Breast epithelium (tissue), 3 donors: ENCODE data around the gene LRRFIP2.

ENCODE experiments used
- POLR2A ChIP-seq: fragments of 450-650 bp; IDR thresholded peaks from one replicate; pipeline ENCODE4 v1.6.1; 2016; ENCODE audit warnings: antibody characterized with exemption, mild to moderate bottlenecking, moderate library complexity
- TF ChIP-seq, protein P1 (sequence below), 3 donors: fragments of 450-650 bp; IDR thresholded peaks; one replicate each; pipeline ENCODE4 v1.5.1; 2016 to 2017; ENCODE audit warnings: antibody characterized with exemption in 3 of 3, mild to moderate bottlenecking in 3 of 3, moderate library complexity in 3 of 3

DNA sequence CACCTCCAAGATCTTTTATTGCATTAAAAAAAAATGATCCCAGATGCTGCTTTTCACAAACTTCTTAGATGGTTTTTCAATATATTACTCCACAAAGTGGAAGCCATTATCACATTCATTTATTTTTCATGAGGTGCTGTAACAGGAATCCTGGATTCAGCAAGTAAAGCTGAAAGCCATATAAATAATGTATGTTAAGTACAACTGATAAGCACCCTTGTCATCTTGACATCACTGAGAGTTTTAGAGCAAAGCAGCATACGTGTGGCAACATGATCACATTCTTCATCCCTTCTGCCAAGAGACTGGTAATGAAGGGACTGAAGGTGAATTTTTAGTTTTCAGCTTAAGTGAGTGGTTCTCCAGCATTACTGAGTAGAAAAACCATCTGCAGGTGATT, 44.9 kb upstream of the LRRFIP2 start:
- TF ChIP-seq, protein P1, sequence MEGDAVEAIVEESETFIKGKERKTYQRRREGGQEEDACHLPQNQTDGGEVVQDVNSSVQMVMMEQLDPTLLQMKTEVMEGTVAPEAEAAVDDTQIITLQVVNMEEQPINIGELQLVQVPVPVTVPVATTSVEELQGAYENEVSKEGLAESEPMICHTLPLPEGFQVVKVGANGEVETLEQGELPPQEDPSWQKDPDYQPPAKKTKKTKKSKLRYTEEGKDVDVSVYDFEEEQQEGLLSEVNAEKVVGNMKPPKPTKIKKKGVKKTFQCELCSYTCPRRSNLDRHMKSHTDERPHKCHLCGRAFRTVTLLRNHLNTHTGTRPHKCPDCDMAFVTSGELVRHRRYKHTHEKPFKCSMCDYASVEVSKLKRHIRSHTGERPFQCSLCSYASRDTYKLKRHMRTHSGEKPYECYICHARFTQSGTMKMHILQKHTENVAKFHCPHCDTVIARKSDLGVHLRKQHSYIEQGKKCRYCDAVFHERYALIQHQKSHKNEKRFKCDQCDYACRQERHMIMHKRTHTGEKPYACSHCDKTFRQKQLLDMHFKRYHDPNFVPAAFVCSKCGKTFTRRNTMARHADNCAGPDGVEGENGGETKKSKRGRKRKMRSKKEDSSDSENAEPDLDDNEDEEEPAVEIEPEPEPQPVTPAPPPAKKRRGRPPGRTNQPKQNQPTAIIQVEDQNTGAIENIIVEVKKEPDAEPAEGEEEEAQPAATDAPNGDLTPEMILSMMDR (IDR thresholded peaks at IDR 0.05): no peak
- no peak for TF ChIP-seq POLR2A
